Measurements from ENCODE around the gene SCD5. TPM values are rescaled to one million over a fixed set of nuclear protein-coding genes. Genes with fewer than 3 reads are reported as not detected.

SCD5 gene
- total RNA-seq, 1 donor from 2014 or later: 36.9 TPM

GRCh38 chr4:82705169-82705927 is 93.2 kb downstream of the SCD5 start:
- no peak overlapping the region for H3K27ac ChIP-seq
- H3K4me3 Mint-ChIP-seq: no peak overlapping the region

GRCh38 chr4:82704156-82704555 is 94.4 kb downstream of the SCD5 start:
- H3K27me3 Mint-ChIP-seq (ENCODE audit: insufficient read depth, low read depth): no peaks in the 10 kb centered on the region
- Histone ChIP-seq H4K20me1 (ENCODE audit: low read depth) (no peaks in the 10 kb centered on the region), H3K4me1 (no peaks in the 10 kb centered on the region), H3K27ac (no peak overlapping the region), H3K27me3 (no peaks in the 10 kb centered on the region), H3K79me2 (ENCODE audit: low read depth) (no peaks in the 10 kb centered on the region), H3K9me3 (ENCODE audit: low read depth) (no peaks in the 10 kb centered on the region), H3K36me3 (no peaks in the 10 kb centered on the region), H3K4me3 (no peak overlapping the region), H3K9ac (no peak overlapping the region), H3F3A (ENCODE audit: low read depth) (no peaks in the 10 kb centered on the region), H2AFZ (replicated peaks) (no peak overlapping the region), H3K4me2 (no peak overlapping the region)
- H3K4me3 Mint-ChIP-seq: no peak overlapping the region
- peaks cover 19% of the 10 kb centered on the region for H3K36me3 Mint-ChIP-seq
- DNase-seq (ENCODE audit: low spot score): no peak
- no peak overlapping the region for H3K27ac Mint-ChIP-seq
- no peak for TF ChIP-seq EZH2phosphoT487 (IDR thresholded peaks at IDR 0.05)
- TF ChIP-seq EZH2 (IDR thresholded peaks at IDR 0.05): no peak
- TF ChIP-seq CTCF (IDR thresholded peaks at IDR 0.05): no peak
- peaks cover 16% of the 10 kb centered on the region for H3K4me1 Mint-ChIP-seq
- no peaks in the 10 kb centered on the region for H3K9me3 Mint-ChIP-seq

More at GRCh38 chr4:82705169-82705927, 93.2 kb downstream of the SCD5 start:
- Histone ChIP-seq H3K9ac (no peak overlapping the region), H3K36me3 (no peaks in the 10 kb centered on the region), H3K4me1 (peaks cover 6% of the 10 kb centered on the region), H2AFZ (replicated peaks) (no peak overlapping the region), H3F3A (ENCODE audit: low read depth) (no peaks in the 10 kb centered on the region), H4K20me1 (ENCODE audit: low read depth) (no peaks in the 10 kb centered on the region), H3K79me2 (ENCODE audit: low read depth) (no peaks in the 10 kb centered on the region), H3K27me3 (no peaks in the 10 kb centered on the region), H3K4me2 (no peak overlapping the region), H3K9me3 (ENCODE audit: low read depth) (no peaks in the 10 kb centered on the region), H3K4me3 (no peak overlapping the region)
- peaks cover 16% of the 10 kb centered on the region for H3K36me3 Mint-ChIP-seq
- TF ChIP-seq EZH2phosphoT487 (IDR thresholded peaks at IDR 0.05) (no peak), EZH2 (IDR thresholded peaks at IDR 0.05) (no peak), CTCF (IDR thresholded peaks at IDR 0.05) (no peak)
- no peak for DNase-seq (ENCODE audit: low spot score)
- peaks cover 24% of the 10 kb centered on the region for H3K4me1 Mint-ChIP-seq
- no peak overlapping the region for H3K27ac Mint-ChIP-seq
- H3K9me3 Mint-ChIP-seq: no peaks in the 10 kb centered on the region
- H3K27me3 Mint-ChIP-seq (ENCODE audit: insufficient read depth, low read depth): no peaks in the 10 kb centered on the region

GRCh38 chr4:82698412-82698811 is 100.2 kb downstream of the SCD5 start:
- Histone ChIP-seq H3K27ac (no peak overlapping the region), H3K4me2 (no peak overlapping the region), H3K9ac (no peak overlapping the region), H3K9me3 (ENCODE audit: low read depth) (no peaks in the 10 kb centered on the region), H3K79me2 (ENCODE audit: low read depth) (no peaks in the 10 kb centered on the region), H3K4me1 (no peaks in the 10 kb centered on the region), H3K27me3 (no peaks in the 10 kb centered on the region), H3K36me3 (no peaks in the 10 kb centered on the region), H3K4me3 (no peak overlapping the region), H3F3A (ENCODE audit: low read depth) (no peaks in the 10 kb centered on the region), H4K20me1 (ENCODE audit: low read depth) (no peaks in the 10 kb centered on the region), H2AFZ (replicated peaks) (no peak overlapping the region)
- Mint-ChIP-seq H3K27ac (no peak overlapping the region), H3K4me3 (no peak overlapping the region), H3K36me3 (peaks cover 15% of the 10 kb centered on the region), H3K4me1 (peaks cover 15% of the 10 kb centered on the region), H3K9me3 (no peaks in the 10 kb centered on the region), H3K27me3 (ENCODE audit: insufficient read depth, low read depth) (no peaks in the 10 kb centered on the region)
- DNase-seq (ENCODE audit: low spot score): no peak
- TF ChIP-seq EZH2phosphoT487 (IDR thresholded peaks at IDR 0.05) (no peak), EZH2 (IDR thresholded peaks at IDR 0.05) (no peak), CTCF (IDR thresholded peaks at IDR 0.05) (no peak)
